Neural crest cell (in vitro differentiated cells): ENCODE measurements around the gene RTL1. TPM values are rescaled to one million over a fixed set of nuclear protein-coding genes. Genes with fewer than 3 reads are reported as not detected.

Experiments
- DNase-seq: peaks from one replicate; pipeline ENCODE4 v3.0.0; 2021; ENCODE audit warnings: low read depth, mixed read lengths, low spot score
- H3K27ac Mint-ChIP-seq: one replicate; pipeline ENCODE4 v1.8.0; 2021; ENCODE audit warnings: mild to moderate bottlenecking, mixed read lengths; ENCODE audit not compliant: unreplicated experiment
- H3K27me3 Mint-ChIP-seq: 2 replicates; pipeline ENCODE4 v1.8.0; 2021; ENCODE audit warnings: low read depth, mild to moderate bottlenecking, mixed read lengths
- H3K36me3 Mint-ChIP-seq: 2 replicates; pipeline ENCODE4 v1.8.0; 2021; ENCODE audit warnings: low read depth, mild to moderate bottlenecking, mixed read lengths
- H3K4me1 Mint-ChIP-seq: 2 replicates; pipeline ENCODE4 v1.8.0; 2021; ENCODE audit warnings: mixed read lengths
- H3K4me3 Mint-ChIP-seq: one replicate; pipeline ENCODE4 v1.8.0; 2021; ENCODE audit warnings: mild to moderate bottlenecking, mixed read lengths
- H3K9me3 Mint-ChIP-seq: 2 replicates; pipeline ENCODE4 v1.8.0; 2021; ENCODE audit warnings: mixed read lengths
- CTCF ChIP-seq: fragments of 200-600 bp; sonication (generic); conservative IDR thresholded peaks from 2 replicates; pipeline ENCODE4 v1.5.0; 2021; ENCODE audit warnings: antibody characterized with exemption, mild to moderate bottlenecking
- total RNA-seq: library from RNA; stranded (reverse); gene quantifications from 2 replicates; pipeline ENCODE4 v1.2.1, GENCODE V29; 2021

RTL1 gene
- total RNA-seq, 1 donor from 2014 or later = 0.09 TPM

GRCh38 chr14:100889641-100890040 lies 13.9 kb downstream of the RTL1 start:
- H3K4me3 Mint-ChIP-seq = no peak overlapping the region
- TF ChIP-seq CTCF = no peak
- peaks cover 3% of the 10 kb centered on the region for H3K9me3 Mint-ChIP-seq
- no peaks in the 10 kb centered on the region for H3K36me3 Mint-ChIP-seq
- DNase-seq = no peak
- H3K4me1 Mint-ChIP-seq = peaks cover 28% of the 10 kb centered on the region
- H3K27me3 Mint-ChIP-seq = peaks cover 3% of the 10 kb centered on the region
- H3K27ac Mint-ChIP-seq = peak overlapping the region; percentile 71

- no peak overlapping the region for H3K27ac Mint-ChIP-seq
- peaks cover 28% of the 10 kb centered on the region for H3K4me1 Mint-ChIP-seq
- H3K27me3 Mint-ChIP-seq = peaks cover 3% of the 10 kb centered on the region
- H3K36me3 Mint-ChIP-seq = no peaks in the 10 kb centered on the region
- H3K9me3 Mint-ChIP-seq = peaks cover 6% of the 10 kb centered on the region
- no peak overlapping the region for H3K4me3 Mint-ChIP-seq
- no peak for TF ChIP-seq CTCF
- no peak for DNase-seq
Measured at GRCh38 chr14:100888789-100889315, 14.7 kb downstream of the RTL1 start.

- no peak overlapping the region for H3K27ac Mint-ChIP-seq
- no peak overlapping the region for H3K4me3 Mint-ChIP-seq
- H3K4me1 Mint-ChIP-seq = peaks cover 22% of the 10 kb centered on the region
Measured at GRCh38 chr14:100887728-100888335, 15.7 kb downstream of the RTL1 start.

GRCh38 chr14:100885617-100886016 lies 17.9 kb downstream of the RTL1 start:
- peaks cover 3% of the 10 kb centered on the region for H3K36me3 Mint-ChIP-seq
- no peak overlapping the region for H3K4me3 Mint-ChIP-seq
- TF ChIP-seq CTCF = no peak
- DNase-seq = no peak
- no peak overlapping the region for H3K27ac Mint-ChIP-seq
- H3K4me1 Mint-ChIP-seq = peaks cover 19% of the 10 kb centered on the region
- H3K9me3 Mint-ChIP-seq = peaks cover 10% of the 10 kb centered on the region
- peaks cover 3% of the 10 kb centered on the region for H3K27me3 Mint-ChIP-seq

More at GRCh38 chr14:100887728-100888335, 15.7 kb downstream of the RTL1 start:
- TF ChIP-seq CTCF = no peak
- Mint-ChIP-seq H3K36me3 (peaks cover 2% of the 10 kb centered on the region), H3K27me3 (peaks cover 3% of the 10 kb centered on the region), H3K9me3 (peaks cover 6% of the 10 kb centered on the region)
- no peak for DNase-seq

- DNase-seq = no peak
- H3K9me3 Mint-ChIP-seq = peaks cover 10% of the 10 kb centered on the region
- TF ChIP-seq CTCF = no peak
- H3K27me3 Mint-ChIP-seq = peaks cover 3% of the 10 kb centered on the region
- peaks cover 19% of the 10 kb centered on the region for H3K4me1 Mint-ChIP-seq
- no peak overlapping the region for H3K4me3 Mint-ChIP-seq
- H3K36me3 Mint-ChIP-seq = peaks cover 3% of the 10 kb centered on the region
- H3K27ac Mint-ChIP-seq = no peak overlapping the region
Measured at GRCh38 chr14:100885196-100885595, 18.3 kb downstream of the RTL1 start.
